HL-60 (cell line): ENCODE results near the gene DDX28.
"Not testable (repeated sequence)": the region's sequence is repeated elsewhere in the genome, so short reads cannot be mapped to it uniquely, and the experiment has no call there.

ENCODE experiments used
- DNase-seq, 2 experiments: peaks; one replicate each; pipeline ENCODE4 v3.0.0-alpha.2; 2010 to 2020; ENCODE audit warnings: low read depth in 1 of 2, low spot score in 1 of 2
- H3K27ac ChIP-seq: fragments of 250-450 bp; sonication (Bioruptor Pico); replicated peaks from 2 replicates; pipeline ENCODE4 v1.5.1; 2020; ENCODE audit warnings: mild to moderate bottlenecking, moderate library complexity
- H3K27me3 ChIP-seq: fragments of 250-450 bp; sonication (Bioruptor Pico); 2 replicates; pipeline ENCODE4 v1.5.1; 2021; ENCODE audit warnings: mild to moderate bottlenecking, moderate library complexity; ENCODE audit not compliant: insufficient read depth, poor library complexity, severe bottlenecking
- H3K4me3 ChIP-seq: replicated peaks from 2 replicates; pipeline ENCODE4 v1.5.1; 2011; ENCODE audit warnings: mild to moderate bottlenecking, control low read depth, low read length; ENCODE audit not compliant: insufficient read depth
- GABPA ChIP-seq: IDR thresholded peaks from 2 replicates; pipeline ENCODE4 v1.6.1; 2012; ENCODE audit warnings: low read depth
- POLR2AphosphoS5 ChIP-seq: IDR thresholded peaks from 2 replicates; pipeline ENCODE4 v1.6.1; 2012; ENCODE audit warnings: low read depth
- SPI1 ChIP-seq: IDR thresholded peaks from 2 replicates; pipeline ENCODE4 v1.6.1; 2012; ENCODE audit warnings: low read depth, mild to moderate bottlenecking, borderline replicate concordance
- TF ChIP-seq, protein P1 (sequence below): IDR thresholded peaks from 2 replicates; pipeline ENCODE4 v1.6.1; 2012; ENCODE audit warnings: low read depth; ENCODE audit not compliant: insufficient replicate concordance
- TF ChIP-seq, protein P2 (sequence below): IDR thresholded peaks from one replicate; pipeline ENCODE4 v1.5.1; 2011; ENCODE audit warnings: low read length, control low read depth, inconsistent platforms; ENCODE audit not compliant: insufficient read depth

DDX28 gene

DNA sequence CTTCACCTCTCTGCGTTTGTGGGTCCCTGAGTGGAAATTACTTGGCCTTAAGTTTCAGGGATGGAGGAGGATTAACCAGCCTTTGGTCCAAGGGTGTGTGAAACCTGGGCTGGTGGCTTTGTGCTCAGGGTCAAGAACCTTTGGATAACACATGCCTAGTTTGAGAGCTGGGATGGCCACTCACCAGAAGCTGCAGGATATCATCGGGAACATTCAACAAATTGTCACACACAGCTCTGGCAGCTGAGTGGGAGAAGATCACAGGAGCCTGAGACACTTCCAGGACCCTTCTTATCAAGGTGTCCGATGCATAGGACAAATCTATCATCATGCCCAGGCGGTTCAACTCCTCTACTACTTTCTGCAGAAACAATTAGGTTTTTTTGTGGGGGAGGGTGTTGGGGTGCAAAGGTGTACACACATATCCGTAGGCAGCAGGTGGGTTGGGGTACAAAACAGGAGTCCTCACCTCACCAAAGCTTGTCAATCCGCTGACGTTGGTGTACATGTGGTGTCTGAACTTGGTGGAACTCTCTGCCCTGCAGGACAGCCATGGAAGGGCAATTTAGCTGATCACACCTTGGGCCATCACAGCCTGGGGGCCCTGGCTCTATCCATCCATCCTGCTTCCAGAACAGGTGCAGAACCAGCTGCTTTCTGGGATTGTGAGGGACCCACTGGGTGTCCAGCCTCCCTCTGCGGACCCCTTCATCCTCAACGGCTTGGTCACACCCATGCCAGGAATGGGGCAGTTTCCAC is 45.4 kb downstream of the DDX28 start:
- no peaks in the 10 kb centered on the region for H3K27me3 ChIP-seq
- H3K27ac ChIP-seq, result no peak overlapping the region
- TF ChIP-seq, protein P1, sequence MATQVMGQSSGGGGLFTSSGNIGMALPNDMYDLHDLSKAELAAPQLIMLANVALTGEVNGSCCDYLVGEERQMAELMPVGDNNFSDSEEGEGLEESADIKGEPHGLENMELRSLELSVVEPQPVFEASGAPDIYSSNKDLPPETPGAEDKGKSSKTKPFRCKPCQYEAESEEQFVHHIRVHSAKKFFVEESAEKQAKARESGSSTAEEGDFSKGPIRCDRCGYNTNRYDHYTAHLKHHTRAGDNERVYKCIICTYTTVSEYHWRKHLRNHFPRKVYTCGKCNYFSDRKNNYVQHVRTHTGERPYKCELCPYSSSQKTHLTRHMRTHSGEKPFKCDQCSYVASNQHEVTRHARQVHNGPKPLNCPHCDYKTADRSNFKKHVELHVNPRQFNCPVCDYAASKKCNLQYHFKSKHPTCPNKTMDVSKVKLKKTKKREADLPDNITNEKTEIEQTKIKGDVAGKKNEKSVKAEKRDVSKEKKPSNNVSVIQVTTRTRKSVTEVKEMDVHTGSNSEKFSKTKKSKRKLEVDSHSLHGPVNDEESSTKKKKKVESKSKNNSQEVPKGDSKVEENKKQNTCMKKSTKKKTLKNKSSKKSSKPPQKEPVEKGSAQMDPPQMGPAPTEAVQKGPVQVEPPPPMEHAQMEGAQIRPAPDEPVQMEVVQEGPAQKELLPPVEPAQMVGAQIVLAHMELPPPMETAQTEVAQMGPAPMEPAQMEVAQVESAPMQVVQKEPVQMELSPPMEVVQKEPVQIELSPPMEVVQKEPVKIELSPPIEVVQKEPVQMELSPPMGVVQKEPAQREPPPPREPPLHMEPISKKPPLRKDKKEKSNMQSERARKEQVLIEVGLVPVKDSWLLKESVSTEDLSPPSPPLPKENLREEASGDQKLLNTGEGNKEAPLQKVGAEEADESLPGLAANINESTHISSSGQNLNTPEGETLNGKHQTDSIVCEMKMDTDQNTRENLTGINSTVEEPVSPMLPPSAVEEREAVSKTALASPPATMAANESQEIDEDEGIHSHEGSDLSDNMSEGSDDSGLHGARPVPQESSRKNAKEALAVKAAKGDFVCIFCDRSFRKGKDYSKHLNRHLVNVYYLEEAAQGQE, result no peak
- TF ChIP-seq, protein P2, sequence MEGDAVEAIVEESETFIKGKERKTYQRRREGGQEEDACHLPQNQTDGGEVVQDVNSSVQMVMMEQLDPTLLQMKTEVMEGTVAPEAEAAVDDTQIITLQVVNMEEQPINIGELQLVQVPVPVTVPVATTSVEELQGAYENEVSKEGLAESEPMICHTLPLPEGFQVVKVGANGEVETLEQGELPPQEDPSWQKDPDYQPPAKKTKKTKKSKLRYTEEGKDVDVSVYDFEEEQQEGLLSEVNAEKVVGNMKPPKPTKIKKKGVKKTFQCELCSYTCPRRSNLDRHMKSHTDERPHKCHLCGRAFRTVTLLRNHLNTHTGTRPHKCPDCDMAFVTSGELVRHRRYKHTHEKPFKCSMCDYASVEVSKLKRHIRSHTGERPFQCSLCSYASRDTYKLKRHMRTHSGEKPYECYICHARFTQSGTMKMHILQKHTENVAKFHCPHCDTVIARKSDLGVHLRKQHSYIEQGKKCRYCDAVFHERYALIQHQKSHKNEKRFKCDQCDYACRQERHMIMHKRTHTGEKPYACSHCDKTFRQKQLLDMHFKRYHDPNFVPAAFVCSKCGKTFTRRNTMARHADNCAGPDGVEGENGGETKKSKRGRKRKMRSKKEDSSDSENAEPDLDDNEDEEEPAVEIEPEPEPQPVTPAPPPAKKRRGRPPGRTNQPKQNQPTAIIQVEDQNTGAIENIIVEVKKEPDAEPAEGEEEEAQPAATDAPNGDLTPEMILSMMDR, result no peak
- H3K4me3 ChIP-seq, result no peak overlapping the region
- no peak for DNase-seq

DNA sequence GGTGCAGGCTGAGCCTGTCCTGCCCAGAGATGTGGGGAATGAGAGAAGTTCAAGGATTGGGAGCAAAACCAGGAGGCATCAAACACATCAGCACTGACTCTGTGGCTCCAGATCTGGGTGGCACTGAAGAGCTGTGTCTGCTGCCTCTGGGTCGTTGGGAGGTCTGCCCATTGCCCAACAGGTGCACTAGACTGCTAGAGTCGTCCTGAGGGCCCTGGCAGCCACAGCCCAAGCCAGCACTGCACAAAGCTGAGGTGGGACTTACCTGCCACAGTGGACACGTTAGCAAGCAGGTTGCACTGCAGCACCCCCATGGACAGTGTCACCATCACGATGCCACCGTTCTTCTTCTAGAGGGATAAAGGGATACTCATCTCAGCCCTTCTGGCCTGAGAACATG is 46.0 kb downstream of the DDX28 start:
- H3K4me3 ChIP-seq, result no peak overlapping the region
- DNase-seq, result no peak
- H3K27ac ChIP-seq, result no peak overlapping the region
- H3K27me3 ChIP-seq, result no peaks in the 10 kb centered on the region
- no peak for TF ChIP-seq SPI1
- TF ChIP-seq, protein P2, result no peak
- no peak for TF ChIP-seq POLR2AphosphoS5
- no peak for TF ChIP-seq GABPA
- TF ChIP-seq, protein P1, result no peak

DNA sequence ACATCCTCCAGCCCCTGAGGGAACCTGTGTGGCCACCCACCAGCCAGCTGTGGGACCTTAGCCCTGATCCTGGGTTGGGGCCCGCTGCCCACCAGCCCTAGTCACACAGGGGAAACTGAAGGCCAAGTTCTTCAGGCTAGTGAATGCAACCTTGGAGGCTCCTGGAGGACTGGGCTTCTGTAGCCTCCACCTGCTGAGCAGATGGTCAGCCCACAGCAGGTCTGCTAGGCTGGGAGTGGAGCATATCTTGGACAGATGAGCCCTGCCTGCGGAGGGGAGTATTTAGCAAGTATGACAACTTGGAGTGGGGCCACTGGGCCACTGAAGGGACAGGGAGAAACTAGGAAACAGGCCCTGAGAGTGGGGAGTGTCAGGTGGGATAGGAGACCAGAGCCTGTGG is 46.8 kb downstream of the DDX28 start:
- H3K4me3 ChIP-seq, result no peak overlapping the region
- H3K27me3 ChIP-seq, result no peaks in the 10 kb centered on the region
- no peak overlapping the region for H3K27ac ChIP-seq
- TF ChIP-seq POLR2AphosphoS5, result no peak
- DNase-seq, result no peak

DNA sequence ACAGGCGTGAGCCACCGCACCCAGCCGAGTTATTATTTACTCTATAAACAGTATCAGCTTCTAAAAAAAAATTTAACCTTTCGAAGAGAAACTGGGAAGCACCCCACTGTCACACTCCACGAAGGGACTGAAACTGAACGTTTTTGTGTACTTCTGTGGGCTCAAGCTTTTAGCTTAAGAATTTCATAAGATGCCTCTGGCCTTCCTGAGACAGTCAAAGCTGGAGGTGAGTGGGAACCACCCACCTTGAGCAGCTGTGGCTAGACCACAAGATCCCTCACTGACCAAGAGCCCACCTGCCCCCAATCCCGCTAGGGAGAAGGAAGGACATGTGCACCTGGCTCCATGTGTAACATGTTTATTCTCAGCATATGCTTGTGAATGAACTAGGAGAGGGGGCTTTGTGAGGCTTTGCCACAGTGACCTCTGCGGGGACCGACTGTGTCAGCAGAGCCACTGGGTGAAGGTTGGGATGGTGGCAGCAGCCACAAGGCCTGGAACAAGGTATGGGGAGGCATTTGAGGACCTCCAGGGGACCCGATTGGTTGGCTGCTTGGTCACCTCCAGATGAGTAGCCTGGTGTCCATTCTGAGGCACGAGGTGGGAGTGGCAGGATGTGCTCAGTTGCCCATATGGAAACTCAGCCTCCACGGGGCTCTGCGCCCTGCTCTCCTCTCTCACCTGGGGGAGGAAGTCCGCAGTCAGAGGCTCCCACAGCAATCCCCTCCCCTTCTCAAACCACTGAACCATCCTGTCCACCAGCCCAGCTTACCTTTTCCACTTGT is 47.5 kb downstream of the DDX28 start:
- H3K27me3 ChIP-seq, result no peaks in the 10 kb centered on the region
- H3K27ac ChIP-seq, result no peak overlapping the region
- DNase-seq, result no peak
- TF ChIP-seq POLR2AphosphoS5 (no peak), SPI1 (no peak), GABPA (no peak)
- TF ChIP-seq, protein P2, result no peak
- TF ChIP-seq, protein P1, result no peak
- no peak overlapping the region for H3K4me3 ChIP-seq

DNA sequence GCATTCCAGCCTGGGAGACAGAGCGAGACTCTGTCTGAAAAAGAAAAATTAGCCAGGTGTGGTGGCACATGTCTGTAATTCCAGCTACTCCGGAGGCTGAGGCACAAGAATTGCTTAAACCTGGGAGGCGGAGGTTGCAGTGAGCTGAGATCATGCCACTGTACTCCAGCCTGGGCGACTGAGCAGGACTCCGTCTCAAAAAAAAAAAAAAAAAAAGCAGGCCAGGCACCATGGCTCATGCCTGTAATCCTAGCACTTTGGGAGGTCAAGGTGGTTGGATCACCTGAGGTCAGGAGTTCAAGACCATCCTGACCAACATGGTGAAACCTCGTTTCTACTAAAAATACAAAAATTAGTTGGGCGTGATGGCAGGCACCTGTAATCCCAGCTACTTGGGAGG is 50.7 kb downstream of the DDX28 start:
- H3K4me3 ChIP-seq, H3K27ac ChIP-seq, H3K27me3 ChIP-seq, DNase-seq: not testable (repeated sequence)
